ENCODE data around the gene ATXN1.

ATXN1 gene

GRCh38 chr6:16488813-16489212 is 272.4 kb downstream of the ATXN1 start:
- no peak for DNase-seq

GRCh38 chr6:16487996-16488674 is 273.1 kb downstream of the ATXN1 start:
- DNase-seq = no peak

- peak; percentile 28 for DNase-seq
Observed at GRCh38 chr6:16486661-16487060, 274.6 kb downstream of the ATXN1 start.

- DNase-seq = no peak
Observed at GRCh38 chr6:16483315-16483875, 277.9 kb downstream of the ATXN1 start.

GRCh38 chr6:16482702-16483314 is 278.5 kb downstream of the ATXN1 start:
- no peak for DNase-seq

GRCh38 chr6:16481697-16482399 is 279.4 kb downstream of the ATXN1 start:
- DNase-seq = peak; percentile 46

- DNase-seq = no peak
Observed at GRCh38 chr6:16480763-16481560, 280.3 kb downstream of the ATXN1 start.

- no peak for DNase-seq
Observed at GRCh38 chr6:16477367-16478149, 283.7 kb downstream of the ATXN1 start.

GRCh38 chr6:16476861-16477260 is 284.4 kb downstream of the ATXN1 start:
- DNase-seq = no peak

- no peak for DNase-seq
Observed at GRCh38 chr6:16475494-16475781, 285.8 kb downstream of the ATXN1 start.

GRCh38 chr6:16474772-16475493 is 286.3 kb downstream of the ATXN1 start:
- no peak for DNase-seq

- DNase-seq = no peak
Observed at GRCh38 chr6:16473908-16474771, 287.1 kb downstream of the ATXN1 start.

GRCh38 chr6:16473184-16473907 is 287.9 kb downstream of the ATXN1 start:
- DNase-seq = no peak

- no peak for DNase-seq
Observed at GRCh38 chr6:16472349-16473069, 288.8 kb downstream of the ATXN1 start.

GRCh38 chr6:16471910-16472297 is 289.4 kb downstream of the ATXN1 start:
- DNase-seq = no peak

GRCh38 chr6:16471222-16471909 is 289.9 kb downstream of the ATXN1 start:
- no peak for DNase-seq

- DNase-seq = no peak
Observed at GRCh38 chr6:16470502-16471221, 290.6 kb downstream of the ATXN1 start.
